ENCODE results near the gene KLF12.

DNA sequence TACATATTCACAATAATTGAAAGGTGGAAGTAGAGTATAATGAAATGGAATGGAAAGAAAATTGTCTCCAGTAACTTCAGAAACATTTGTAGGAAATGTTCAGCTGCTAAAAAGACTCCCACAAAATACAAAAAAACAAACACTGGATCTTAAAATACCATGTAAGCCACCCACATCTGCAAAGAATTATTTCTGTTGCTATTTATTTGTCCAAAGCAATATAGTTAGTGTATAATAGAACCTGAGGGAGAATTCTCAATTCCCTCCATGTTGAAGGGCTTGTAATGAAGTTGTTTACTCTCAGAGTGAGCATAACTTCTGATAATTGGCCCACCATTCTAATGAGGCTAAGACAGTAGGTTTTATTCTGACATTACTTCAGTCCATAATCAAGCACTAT lies 37.4 kb upstream of the KLF12 start:
- no peak for TF ChIP-seq CTCF (IDR thresholded peaks at IDR 0.05)
- no peak for TF ChIP-seq POLR2A (IDR thresholded peaks at IDR 0.05)
- TF ChIP-seq EP300 (IDR thresholded peaks at IDR 0.05; ENCODE audit: low read depth), result no peak

Data from transverse colon (tissue), 3 donors.